AG10803 (cell line): ENCODE measurements around the gene SMOC1.
A peak's percentile ranks its signal among the peaks of the same experiment; 100 is the strongest.

Experiments used
- DNase-seq: peaks from one replicate; pipeline ENCODE4 v3.0.0; 2010; ENCODE audit warnings: low read depth
- H3K4me3 ChIP-seq: 2 replicates; pipeline ENCODE4 v1.5.1; 2011; ENCODE audit warnings: mild to moderate bottlenecking, low read length, control low read depth
- CTCF ChIP-seq: conservative IDR thresholded peaks from 2 replicates; pipeline ENCODE4 v1.5.1; 2011; ENCODE audit warnings: mild to moderate bottlenecking, low read length, control low read depth, inconsistent platforms

Gene SMOC1

DNA sequence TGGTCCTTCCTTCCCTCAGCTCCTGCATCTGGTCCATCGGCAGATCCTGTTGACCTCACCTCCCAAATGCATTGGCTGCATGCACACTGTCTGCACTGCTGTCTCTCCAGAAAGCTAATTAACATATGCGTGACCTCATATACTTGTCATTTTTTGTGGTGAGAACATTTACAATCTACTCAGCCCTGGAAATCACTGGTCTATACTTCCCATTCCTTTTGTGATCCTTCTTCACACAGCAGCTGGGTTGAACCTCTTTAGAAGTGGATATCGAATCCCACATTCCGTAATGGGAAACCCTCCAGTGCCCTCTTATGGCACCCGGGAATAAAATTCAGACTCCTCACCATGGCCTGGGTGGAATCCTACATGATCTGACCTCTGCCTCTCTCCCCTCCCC lies 45.0 kb downstream of the SMOC1 start:
- H3K4me3 ChIP-seq = no peak overlapping the region
- no peak for TF ChIP-seq CTCF
- no peak for DNase-seq

GRCh38 chr14:69928111-69928523 lies 48.9 kb downstream of the SMOC1 start:
- no peak for TF ChIP-seq CTCF
- no peak overlapping the region for H3K4me3 ChIP-seq
- DNase-seq = peak; percentile 2

DNA sequence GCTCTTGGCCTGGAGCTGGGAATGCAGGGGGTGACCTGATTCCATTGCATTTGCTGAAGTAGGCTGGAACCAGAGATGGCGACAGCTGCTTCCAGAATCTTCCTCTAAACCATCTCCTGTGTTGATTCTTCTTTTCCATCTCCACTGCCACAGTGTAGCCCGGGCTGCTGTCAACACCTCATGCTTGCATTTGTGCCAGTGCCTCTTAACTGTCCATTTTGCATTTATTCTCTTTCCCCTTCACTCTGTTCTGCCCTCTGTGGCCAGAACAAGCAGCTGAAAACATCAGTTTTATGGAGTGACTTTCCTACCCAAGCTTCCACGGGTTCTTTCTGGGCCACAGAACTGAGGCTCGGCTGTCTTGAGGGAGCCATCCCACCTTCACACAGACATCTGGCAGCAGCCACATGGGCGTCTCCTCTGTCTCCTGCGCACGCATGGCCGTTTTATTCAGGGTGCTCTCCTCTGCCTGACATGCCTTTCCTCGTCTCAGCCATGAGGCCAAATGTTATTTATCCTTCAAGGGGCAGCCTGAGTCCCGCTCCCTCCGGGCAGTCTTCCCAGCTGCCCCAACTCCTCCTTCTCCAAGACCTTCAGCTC lies 51.7 kb downstream of the SMOC1 start:
- no peak for DNase-seq
- TF ChIP-seq CTCF = no peak
- H3K4me3 ChIP-seq = no peak overlapping the region

DNA sequence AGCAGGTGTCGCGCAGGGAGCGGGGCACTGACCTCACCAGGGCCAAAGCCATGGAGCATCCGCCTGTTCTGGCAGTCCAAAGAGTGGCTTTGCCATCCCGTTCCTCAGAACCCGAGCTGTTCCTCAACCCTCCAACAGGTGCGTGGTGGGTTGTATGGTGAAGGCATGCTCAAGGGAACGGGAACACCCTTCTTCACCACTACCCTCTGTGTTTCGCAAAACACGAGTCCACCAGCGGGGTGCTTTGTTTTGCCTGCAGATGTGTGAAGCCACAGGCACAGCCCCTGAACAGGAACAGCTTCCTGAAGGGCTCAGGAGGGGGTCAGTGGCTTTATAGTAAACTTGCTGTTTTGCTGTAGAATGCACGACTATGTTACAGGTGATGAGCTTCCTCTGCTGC lies 52.7 kb downstream of the SMOC1 start:
- TF ChIP-seq CTCF = no peak
- no peak for DNase-seq
- H3K4me3 ChIP-seq = no peak overlapping the region

DNA sequence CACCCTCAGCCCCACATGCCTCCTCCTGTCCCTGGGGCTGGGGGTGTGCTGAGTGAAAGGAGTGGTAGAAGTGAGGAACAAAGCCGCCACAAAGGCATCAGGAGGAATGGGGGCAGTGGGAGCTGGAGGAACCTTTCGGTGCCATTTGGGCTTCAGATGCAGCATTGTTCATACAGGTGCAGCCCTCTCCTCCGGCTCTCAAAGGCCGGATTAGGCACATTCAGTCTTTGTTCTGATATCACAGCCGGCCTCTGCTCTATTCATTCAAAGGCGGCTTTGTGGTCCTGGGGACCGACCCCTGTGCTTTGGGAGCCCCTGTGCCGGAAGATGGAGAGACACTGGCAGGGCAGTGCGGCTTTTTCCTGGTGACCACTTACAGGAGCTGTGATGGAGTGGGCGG lies 53.2 kb downstream of the SMOC1 start:
- H3K4me3 ChIP-seq = no peak overlapping the region
- TF ChIP-seq CTCF = no peak
- DNase-seq = no peak

DNA sequence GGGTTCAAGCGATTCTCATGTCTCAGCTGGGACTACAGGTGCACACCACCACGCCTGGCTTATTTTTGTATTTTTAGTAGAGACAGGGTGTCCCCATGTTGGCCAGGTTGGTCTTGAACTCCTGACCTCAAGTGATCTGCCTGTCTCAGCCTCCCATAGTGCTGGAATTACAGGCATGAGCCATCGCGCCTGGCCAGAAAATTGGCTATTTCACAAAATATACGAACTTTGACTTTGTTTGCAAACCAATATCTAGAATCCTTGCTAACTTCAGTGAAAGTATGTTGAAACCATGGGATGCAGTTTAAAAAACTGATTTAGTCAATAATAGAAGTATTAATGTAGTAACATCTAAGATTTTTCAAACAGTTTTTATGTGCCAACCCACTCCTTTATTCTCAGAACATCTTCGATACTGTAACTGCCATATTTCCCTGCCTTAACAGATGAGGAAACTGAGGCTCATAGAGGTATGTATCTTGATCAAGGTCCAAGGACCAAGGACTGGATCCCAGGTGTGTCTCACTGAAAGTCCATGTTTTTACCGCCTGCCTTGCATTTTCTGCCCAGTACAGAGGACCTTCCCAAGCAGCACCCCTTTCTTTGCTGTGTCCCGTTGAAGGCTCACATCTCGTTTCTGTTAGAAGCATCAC lies 54.5 kb downstream of the SMOC1 start:
- no peak overlapping the region for H3K4me3 ChIP-seq
- no peak for TF ChIP-seq CTCF
- no peak for DNase-seq

- no peak overlapping the region for H3K4me3 ChIP-seq
- TF ChIP-seq CTCF = no peak
- no peak for DNase-seq
These were observed 58.3 kb downstream of the SMOC1 start for GRCh38 chr14:69937367-69938081.
